Activated CD8-positive, alpha-beta T cell treated with anti-CD3 and anti-CD28 coated beads for 36 hours (primary cell): ENCODE measurements around the gene CLEC2L. TPM values are rescaled to one million over a fixed set of nuclear protein-coding genes. Genes with fewer than 3 reads are reported as not detected.

ENCODE experiments used
- ATAC-seq: fragments of 200-7000 bp; cut with Tn5 transposase; one replicate; pipeline ENCODE4 v1.10.0; 2021; ENCODE audit warnings: mild to moderate bottlenecking, moderate library complexity
- CTCF ChIA-PET: fragments of 350-600 bp; sonication (Branson Sonifier 250); formaldehyde crosslinking; loops from one replicate; lab custom pipeline; 2021; ENCODE audit warnings: antibody characterized with exemption; lab: Charles Lee
- POLR2A ChIA-PET: fragments of 350-600 bp; sonication (Branson Sonifier 250); formaldehyde crosslinking; loops from one replicate; lab custom pipeline; 2021; ENCODE audit warnings: antibody characterized with exemption; lab: Charles Lee
- DNase-seq: peaks from one replicate; pipeline ENCODE4 v3.0.0-alpha.2; 2020
- H3K27ac Mint-ChIP-seq: one replicate; pipeline ENCODE4 v1.8.0; 2021; ENCODE audit warnings: mild to moderate bottlenecking, mixed read lengths
- H3K27me3 Mint-ChIP-seq: one replicate; pipeline ENCODE4 v1.8.0; 2021; ENCODE audit warnings: mixed read lengths
- H3K36me3 Mint-ChIP-seq: one replicate; pipeline ENCODE4 v1.8.0; 2021; ENCODE audit warnings: low read depth, mixed read lengths
- H3K4me1 Mint-ChIP-seq: one replicate; pipeline ENCODE4 v1.8.0; 2021; ENCODE audit warnings: low read depth, mixed read lengths
- H3K4me3 Mint-ChIP-seq: one replicate; pipeline ENCODE4 v1.8.0; 2021; ENCODE audit warnings: mild to moderate bottlenecking, moderate library complexity, mixed read lengths
- H3K9me3 Mint-ChIP-seq: one replicate; pipeline ENCODE4 v1.8.0; 2021; ENCODE audit warnings: mixed read lengths
- CTCF ChIP-seq: fragments of 200-600 bp; IDR thresholded peaks from one replicate; pipeline ENCODE4 v1.8.0; 2022; ENCODE audit warnings: antibody characterized with exemption, mild to moderate bottlenecking
- intact Hi-C: fragments of 100-400 bp; cut with micrococcal nuclease; formaldehyde crosslinking; loops from one replicate; pipeline ENCODE4 v1.10.0; 2022
- total RNA-seq, 2 experiments: library from RNA; stranded (reverse); gene quantifications; one replicate each; pipeline ENCODE4 v1.2.3, GENCODE V29; 2021

Gene CLEC2L
- total RNA-seq = not detected

GRCh38 chr7:139523199-139523941 lies at the start of gene CLEC2L:
TSS of gene CLEC2L (plus strand) at chr7:139523685. CDS start at chr7:139523928, 243 bp downstream.
- Mint-ChIP-seq H3K36me3 (no peaks in the 10 kb centered on the region), H3K27me3 (peaks cover 34% of the 10 kb centered on the region), H3K9me3 (no peaks in the 10 kb centered on the region), H3K4me1 (peaks cover 5% of the 10 kb centered on the region), H3K4me3 (peak within 1 kb of the TSS; percentile 31), H3K27ac (no peak within 1 kb of the TSS)
- TF ChIP-seq CTCF = no peak
- no peak for DNase-seq
- intact Hi-C loops = no loop called here
- POLR2A ChIA-PET = no interaction called here
- CTCF ChIA-PET = interaction anchor here (1.7 kb wide), 1 partner anchor 480 kb away, joined by 5 read pairs; no protein-coding TSS in a partner anchor
- peak; percentile 45 for ATAC-seq

- no peak overlapping the region for H3K27ac Mint-ChIP-seq
- H3K4me3 Mint-ChIP-seq = no peak overlapping the region
- ChIA-PET POLR2A (no interaction called here), CTCF (no interaction called here)
- DNase-seq (no peak), ATAC-seq (no peak)
- TF ChIP-seq CTCF = no peak
- intact Hi-C loops = no loop called here
- H3K27me3 Mint-ChIP-seq = peaks cover 4% of the 10 kb centered on the region
- H3K4me1 Mint-ChIP-seq = no peaks in the 10 kb centered on the region
- no peaks in the 10 kb centered on the region for H3K36me3 Mint-ChIP-seq
- peaks cover 5% of the 10 kb centered on the region for H3K9me3 Mint-ChIP-seq
Observed at GRCh38 chr7:139476139-139476538, 47.3 kb upstream of the CLEC2L start.

- Mint-ChIP-seq H3K27ac (no peak overlapping the region), H3K9me3 (peaks cover 5% of the 10 kb centered on the region), H3K4me1 (no peaks in the 10 kb centered on the region), H3K27me3 (peaks cover 8% of the 10 kb centered on the region), H3K36me3 (no peaks in the 10 kb centered on the region), H3K4me3 (no peak overlapping the region)
- ChIA-PET CTCF (no interaction called here), POLR2A (no interaction called here)
- DNase-seq = no peak
- no peak for ATAC-seq
- intact Hi-C loops = no loop called here
- TF ChIP-seq CTCF = no peak
Observed at GRCh38 chr7:139476891-139477290, 46.6 kb upstream of the CLEC2L start.

- ATAC-seq (no peak), DNase-seq (no peak)
- Mint-ChIP-seq H3K4me1 (peaks cover 4% of the 10 kb centered on the region), H3K27me3 (peaks cover 17% of the 10 kb centered on the region), H3K9me3 (no peaks in the 10 kb centered on the region), H3K4me3 (no peak overlapping the region), H3K27ac (no peak overlapping the region), H3K36me3 (no peaks in the 10 kb centered on the region)
- intact Hi-C loops = no loop called here
- ChIA-PET CTCF (interaction anchor here (2.2 kb wide), 1 partner anchor 45 kb away, joined by 7 read pairs; no protein-coding TSS in a partner anchor), POLR2A (no interaction called here)
- TF ChIP-seq CTCF = no peak
Observed at GRCh38 chr7:139479620-139480019, 43.9 kb upstream of the CLEC2L start.

- DNase-seq (no peak), ATAC-seq (no peak)
- H3K4me3 Mint-ChIP-seq = no peak overlapping the region
- H3K4me1 Mint-ChIP-seq = peaks cover 4% of the 10 kb centered on the region
- H3K27ac Mint-ChIP-seq = no peak overlapping the region
- ChIA-PET POLR2A (no interaction called here), CTCF (interaction anchor here (2.2 kb wide), 1 partner anchor 47 kb away, joined by 7 read pairs; no protein-coding TSS in a partner anchor)
- peaks cover 22% of the 10 kb centered on the region for H3K27me3 Mint-ChIP-seq
- H3K36me3 Mint-ChIP-seq = no peaks in the 10 kb centered on the region
- TF ChIP-seq CTCF = no peak
- intact Hi-C loops = no loop called here
- no peaks in the 10 kb centered on the region for H3K9me3 Mint-ChIP-seq
Observed at GRCh38 chr7:139481364-139481763, 42.1 kb upstream of the CLEC2L start.
